UCSD-AML1 (cell line): ENCODE measurements around the gene CCR5AS.
A peak's percentile ranks its signal among the peaks of the same experiment; 100 is the strongest.

Source experiments
- DNase-seq: peaks from one replicate; lab custom pipeline; 2025; ENCODE audit not compliant: unreplicated experiment; lab: John Stamatoyannopoulos, UW

CCR5AS gene

GRCh38 chr3:46429250-46429649 lies 22.4 kb upstream of the CCR5AS start:
- DNase-seq, result no peak

- peak; percentile 47 for DNase-seq
Observed at GRCh38 chr3:46427916-46428833, 21.3 kb upstream of the CCR5AS start.

GRCh38 chr3:46427404-46427803 lies 20.5 kb upstream of the CCR5AS start:
- DNase-seq, result peak; percentile 47

- DNase-seq, result peak; percentile 72
Observed at GRCh38 chr3:46426476-46426875, 19.6 kb upstream of the CCR5AS start.

GRCh38 chr3:46423588-46423987 lies 16.7 kb upstream of the CCR5AS start:
- no peak for DNase-seq

- DNase-seq, result no peak
Observed at GRCh38 chr3:46422617-46423016, 15.8 kb upstream of the CCR5AS start.

- DNase-seq, result no peak
Observed at GRCh38 chr3:46420931-46421330, 14.1 kb upstream of the CCR5AS start.

GRCh38 chr3:46419816-46420215 lies 12.9 kb upstream of the CCR5AS start:
- DNase-seq, result no peak

- DNase-seq, result no peak
Observed at GRCh38 chr3:46417841-46418611, 11.2 kb upstream of the CCR5AS start.

GRCh38 chr3:46416811-46417510 lies 10.1 kb upstream of the CCR5AS start:
- no peak for DNase-seq

- no peak for DNase-seq
Observed at GRCh38 chr3:46416125-46416810, 9.4 kb upstream of the CCR5AS start.

GRCh38 chr3:46414739-46415138 lies 7.9 kb upstream of the CCR5AS start:
- no peak for DNase-seq

- peak; percentile 51 for DNase-seq
Observed at GRCh38 chr3:46413951-46414350, 7.1 kb upstream of the CCR5AS start.

GRCh38 chr3:46412786-46413298 lies 6.0 kb upstream of the CCR5AS start:
- DNase-seq, result no peak

- no peak for DNase-seq
Observed at GRCh38 chr3:46411271-46411670, 4.4 kb upstream of the CCR5AS start.

GRCh38 chr3:46410669-46411068 lies 3.8 kb upstream of the CCR5AS start:
- DNase-seq, result no peak

- DNase-seq, result no peak
Observed at GRCh38 chr3:46409739-46410489, 3.0 kb upstream of the CCR5AS start.

GRCh38 chr3:46408853-46409252 lies 2.0 kb upstream of the CCR5AS start:
- no peak for DNase-seq

GRCh38 chr3:46407970-46408369 lies 1.1 kb upstream of the CCR5AS start:
- no peak for DNase-seq

- DNase-seq, result no peak
Observed at GRCh38 chr3:46406443-46406787, 451 bp downstream of the CCR5AS start.
